Mesenteric fat pad (tissue), 1 donor: ENCODE data around the gene PCDHGC3. TPM values are rescaled to one million over a fixed set of nuclear protein-coding genes. Genes with fewer than 3 reads are reported as not detected.

Experiments used
- DNase-seq: peaks from one replicate; pipeline ENCODE4 v3.0.0-alpha.2; 2020; ENCODE audit warnings: low spot score
- total RNA-seq: library from RNA; stranded (reverse); fragmentation: NEBNext Ultra II Directional; extraction: Animal tissue kit (Norgen Biotek cat#: 25700); gene quantifications from one replicate; pipeline ENCODE4 v1.2.1, GENCODE V29; 2021
- donor health status: DM: yes; HTN: yes; CAD: no.

Gene PCDHGC3
- total RNA-seq, 1 donor from 2014 or later: 46.8 TPM

DNA sequence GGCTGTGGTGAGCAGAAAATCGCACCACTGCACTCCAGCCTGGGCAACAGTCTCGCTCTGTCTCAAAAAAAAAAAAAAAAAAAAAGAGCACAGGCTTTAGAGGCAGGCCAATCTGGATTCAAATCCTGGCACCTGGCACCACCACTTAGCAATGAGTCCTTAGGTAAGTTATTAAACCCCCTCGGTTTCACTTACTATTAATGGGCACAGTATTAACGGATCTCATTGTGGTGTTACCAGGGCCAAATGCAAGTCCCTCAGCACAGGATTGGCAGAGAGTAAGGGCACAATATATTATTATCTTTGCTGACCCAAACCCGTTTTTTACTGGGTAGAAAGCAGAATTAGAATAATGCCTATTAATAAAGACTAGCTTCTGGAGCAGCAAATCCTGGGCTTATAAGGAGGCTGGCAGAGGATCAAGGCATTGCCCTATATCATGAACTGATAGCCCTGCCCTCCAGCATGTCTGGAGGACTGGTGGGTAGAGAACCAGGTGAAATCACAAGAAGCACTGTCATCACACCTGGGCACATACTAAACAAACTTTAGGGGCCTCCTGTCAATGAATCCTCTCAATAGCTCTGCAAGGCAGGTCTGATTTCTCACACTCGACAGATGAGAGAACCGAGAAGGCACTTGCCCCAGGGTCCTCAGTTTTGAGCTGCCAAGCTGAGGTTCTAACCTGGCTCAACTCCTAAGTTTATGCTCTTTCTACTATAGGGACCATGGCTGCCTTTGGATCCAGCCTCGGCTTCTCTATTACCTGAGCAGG is 30.8 kb downstream of the PCDHGC3 start:
- no peak for DNase-seq

- DNase-seq: no peak
Observed at GRCh38 chr5:141507387-141508091, 31.8 kb downstream of the PCDHGC3 start.

GRCh38 chr5:141508440-141508797 is 32.7 kb downstream of the PCDHGC3 start:
- DNase-seq: no peak

- no peak for DNase-seq
Observed at GRCh38 chr5:141508798-141509611, 33.2 kb downstream of the PCDHGC3 start.

GRCh38 chr5:141510160-141510559 is 34.4 kb downstream of the PCDHGC3 start:
- DNase-seq: no peak

- no peak for DNase-seq
Observed at GRCh38 chr5:141510850-141511601, 35.3 kb downstream of the PCDHGC3 start.

DNA sequence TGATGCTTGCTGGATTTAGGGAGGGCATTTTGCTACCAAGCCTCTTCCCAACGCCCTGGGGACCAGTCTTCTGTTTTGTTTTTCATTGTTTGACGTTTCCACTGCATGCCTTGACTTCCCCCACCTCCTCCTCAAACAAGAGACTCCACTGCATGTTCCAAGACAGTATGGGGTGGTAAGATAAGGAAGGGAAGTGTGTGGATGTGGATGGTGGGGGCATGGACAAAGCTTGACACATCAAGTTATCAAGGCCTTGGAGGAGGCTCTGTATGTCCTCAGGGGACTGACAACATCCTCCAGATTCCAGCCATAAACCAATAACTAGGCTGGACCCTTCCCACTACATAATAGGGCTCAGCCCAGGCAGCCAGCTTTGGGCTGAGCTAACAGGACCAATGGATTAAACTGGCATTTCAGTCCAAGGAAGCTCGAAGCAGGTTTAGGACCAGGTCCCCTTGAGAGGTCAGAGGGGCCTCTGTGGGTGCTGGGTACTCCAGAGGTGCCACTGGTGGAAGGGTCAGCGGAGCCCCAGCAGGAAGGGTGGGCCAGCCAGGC is 36.1 kb downstream of the PCDHGC3 start:
- no peak for DNase-seq

DNA sequence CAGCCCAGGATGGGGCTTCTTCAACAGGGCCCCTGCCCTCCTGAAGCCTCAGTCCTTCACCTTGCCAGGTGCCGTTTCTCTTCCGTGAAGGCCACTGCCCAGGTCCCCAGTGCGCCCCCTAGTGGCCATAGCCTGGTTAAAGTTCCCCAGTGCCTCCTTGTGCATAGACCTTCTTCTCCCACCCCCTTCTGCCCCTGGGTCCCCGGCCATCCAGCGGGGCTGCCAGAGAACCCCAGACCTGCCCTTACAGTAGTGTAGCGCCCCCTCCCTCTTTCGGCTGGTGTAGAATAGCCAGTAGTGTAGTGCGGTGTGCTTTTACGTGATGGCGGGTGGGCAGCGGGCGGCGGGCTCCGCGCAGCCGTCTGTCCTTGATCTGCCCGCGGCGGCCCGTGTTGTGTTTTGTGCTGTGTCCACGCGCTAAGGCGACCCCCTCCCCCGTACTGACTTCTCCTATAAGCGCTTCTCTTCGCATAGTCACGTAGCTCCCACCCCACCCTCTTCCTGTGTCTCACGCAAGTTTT is 36.7 kb downstream of the PCDHGC3 start:
- DNase-seq: no peak

DNA sequence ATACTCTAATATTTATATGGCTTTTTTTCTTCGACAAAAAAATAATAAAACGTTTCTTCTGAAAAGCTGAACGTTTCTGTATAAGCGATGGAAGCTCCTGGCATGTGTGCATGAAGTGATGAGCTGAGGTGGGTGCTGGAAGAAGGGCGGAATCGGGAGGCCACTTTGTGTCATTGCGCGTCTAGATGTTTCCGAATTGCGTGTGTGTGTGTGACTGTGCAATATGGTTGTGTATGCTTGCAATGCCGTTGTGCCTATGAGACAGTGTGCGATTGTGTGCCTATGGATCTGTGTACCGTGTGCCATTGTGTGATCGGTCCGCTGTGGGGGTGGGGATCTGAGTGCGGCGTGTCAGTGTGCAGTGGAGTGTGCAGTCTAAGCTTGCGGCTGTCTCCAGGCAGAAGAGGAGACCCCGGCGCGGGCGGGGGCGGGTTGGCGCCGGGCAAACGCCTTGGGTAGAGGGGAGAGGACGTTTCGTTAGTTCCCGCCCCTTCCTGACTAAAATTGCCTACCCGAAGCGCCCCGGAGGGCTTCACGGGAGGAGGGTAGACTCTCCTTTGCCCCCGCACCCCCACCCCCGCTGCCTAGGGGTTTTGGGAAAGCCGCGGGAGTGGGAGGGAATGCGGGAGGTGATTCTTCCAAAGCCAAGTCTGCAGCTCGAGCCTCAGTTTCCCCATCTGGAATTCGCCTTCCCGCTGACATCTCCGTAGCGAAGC is 37.3 kb downstream of the PCDHGC3 start:
- no peak for DNase-seq

DNA sequence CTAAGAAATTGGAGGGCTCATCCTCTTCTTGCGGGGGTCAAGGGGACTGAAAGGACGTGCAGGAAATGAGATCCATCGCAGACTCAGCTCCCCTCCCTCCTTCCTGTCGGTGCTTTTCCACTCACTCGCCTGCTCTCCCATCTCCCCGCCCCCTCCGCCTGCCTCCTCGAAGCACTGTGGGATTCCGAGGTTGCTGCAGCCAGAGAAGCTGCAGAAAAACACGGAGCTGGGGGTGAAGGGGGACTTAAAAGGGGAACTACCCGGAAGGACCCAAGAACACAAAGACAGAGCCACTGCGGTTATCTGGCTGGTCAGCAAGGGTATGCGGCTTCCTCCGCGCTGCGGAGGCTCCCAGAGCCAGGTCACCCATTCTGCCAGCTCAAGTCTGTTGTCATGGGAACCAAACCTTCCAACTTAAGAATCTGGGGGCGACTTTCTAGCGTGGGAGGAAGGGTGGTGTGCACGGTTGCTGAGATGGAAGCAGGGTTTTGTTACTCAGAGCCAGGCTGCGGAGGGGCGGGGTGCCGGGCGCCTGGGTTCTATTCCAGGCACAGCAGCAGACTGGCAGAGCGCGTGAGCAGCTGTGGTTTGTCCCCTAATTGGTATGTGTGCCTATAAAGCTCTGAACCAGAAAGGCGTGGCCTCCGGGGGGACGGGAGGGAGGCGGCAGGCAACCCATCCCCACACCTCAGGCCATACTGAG is 38.0 kb downstream of the PCDHGC3 start:
- DNase-seq: no peak

DNA sequence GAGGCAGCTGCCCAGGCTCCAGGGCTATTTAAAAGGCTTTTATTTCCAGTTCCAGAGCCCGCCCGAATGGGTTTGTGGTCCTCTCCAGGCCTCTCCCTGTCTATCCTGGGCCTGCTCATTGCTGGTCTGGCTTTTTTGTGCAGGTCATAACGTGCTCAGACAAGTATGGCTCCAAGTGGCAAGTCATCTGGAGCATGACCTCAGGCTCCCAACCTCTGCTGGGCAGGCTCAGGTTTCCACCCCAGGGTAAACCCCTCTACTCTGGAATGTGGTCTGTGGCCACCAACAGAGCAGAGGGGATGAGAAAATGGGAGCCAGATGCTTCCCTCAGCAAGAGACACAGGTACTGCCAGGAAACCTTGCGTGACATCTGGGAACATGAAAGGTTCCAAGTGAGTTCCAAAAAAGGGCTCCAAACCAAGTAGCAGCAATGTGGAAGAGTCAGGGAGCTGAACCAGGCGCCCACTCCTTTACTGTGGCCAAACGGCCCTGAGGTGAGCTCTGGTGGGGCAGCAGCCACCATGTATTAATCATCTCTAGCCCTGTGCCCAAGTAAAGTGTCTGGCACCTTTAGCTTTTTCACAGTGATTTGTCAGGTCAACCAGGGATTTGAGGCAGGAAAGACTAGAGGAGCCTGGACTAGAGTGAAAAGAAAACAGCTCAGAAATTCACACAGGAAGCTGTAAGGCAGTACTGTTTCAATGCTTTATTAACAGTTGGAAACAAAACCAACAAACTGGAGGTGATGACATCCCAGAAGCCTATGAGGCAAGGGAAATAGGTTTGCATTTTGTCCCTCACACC is 38.8 kb downstream of the PCDHGC3 start:
- DNase-seq: no peak

DNA sequence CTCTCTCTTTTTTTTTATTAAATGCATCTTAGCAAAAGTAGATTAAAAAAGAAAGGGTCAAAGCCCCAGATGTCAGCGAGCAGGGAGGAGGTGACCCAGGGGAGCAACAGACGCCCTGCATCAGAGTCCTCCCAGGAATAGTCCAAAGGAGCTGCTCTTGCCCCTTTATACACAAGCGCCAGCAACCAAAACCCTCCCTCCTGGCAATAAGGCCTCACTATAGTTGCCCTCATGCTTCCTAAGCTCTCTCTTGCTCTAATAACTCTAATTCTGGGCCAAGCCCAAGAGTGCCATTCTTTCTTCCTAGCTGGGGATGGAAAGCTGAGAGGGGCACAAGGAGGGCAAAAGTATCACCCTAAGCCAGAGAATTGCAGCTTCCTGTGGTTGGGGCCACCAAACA is 39.4 kb downstream of the PCDHGC3 start:
- no peak for DNase-seq

- peak; percentile 69 for DNase-seq
Observed at GRCh38 chr5:141515946-141516671, 40.3 kb downstream of the PCDHGC3 start.

GRCh38 chr5:141516672-141517025 is 40.9 kb downstream of the PCDHGC3 start:
- peak; percentile 53 for DNase-seq

DNA sequence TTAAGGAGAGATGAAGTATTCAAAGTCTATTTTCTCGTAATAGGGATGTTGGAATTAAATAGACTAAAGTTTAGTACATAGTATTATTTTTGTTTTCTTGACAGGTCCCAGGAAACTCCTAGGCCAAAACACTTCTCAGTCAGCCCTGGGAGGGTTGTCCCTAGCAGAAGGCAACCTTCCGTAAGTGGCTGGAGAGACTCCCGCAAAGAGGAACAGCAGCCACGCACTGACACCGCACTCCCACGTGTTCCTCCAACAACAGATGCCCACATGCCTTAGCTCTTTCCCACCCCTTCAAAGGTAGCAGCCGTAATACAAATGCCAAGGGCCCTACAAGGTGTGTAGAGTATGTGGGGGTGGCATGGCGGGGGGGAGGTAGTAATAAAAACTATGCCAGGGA is 41.5 kb downstream of the PCDHGC3 start:
- DNase-seq: no peak

GRCh38 chr5:141517880-141518617 is 42.3 kb downstream of the PCDHGC3 start:
- DNase-seq: no peak

DNA sequence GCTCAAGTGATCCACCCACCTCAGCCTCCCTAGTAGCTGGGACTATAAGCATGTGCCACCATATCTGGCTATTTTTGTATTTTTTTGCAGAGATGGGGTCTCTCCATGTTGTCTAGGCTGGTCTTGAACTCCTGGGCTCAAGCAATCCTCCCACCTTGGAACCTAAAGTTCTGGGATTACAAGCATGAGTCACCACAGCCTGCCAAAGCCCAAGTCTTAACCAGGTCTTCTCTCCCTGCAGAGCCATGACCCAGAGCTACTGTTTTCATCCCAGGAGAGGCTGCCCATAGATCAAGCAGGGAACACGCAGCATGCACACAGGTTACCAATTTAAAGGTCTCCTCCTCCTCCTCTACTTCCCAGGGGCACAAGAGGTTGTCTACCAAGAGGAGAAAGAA is 42.9 kb downstream of the PCDHGC3 start:
- no peak for DNase-seq
